MM.1S (cell line): Measurements from ENCODE around the gene KRT17.

ENCODE experiments used
- DNase-seq: peaks from one replicate; pipeline ENCODE4 v3.0.0-alpha.2; 2015
- H2AFZ ChIP-seq: fragments of 300-600 bp; sonication (generic); 2 replicates; pipeline ENCODE4 v1.6.0; 2016; ENCODE audit warnings: antibody characterized with exemption, low read length
- H3F3A ChIP-seq: fragments of 300-600 bp; sonication (generic); 2 replicates; pipeline ENCODE4 v1.6.1; 2016; ENCODE audit warnings: mild to moderate bottlenecking, antibody characterized with exemption, low read length, moderate library complexity, mixed read lengths; ENCODE audit not compliant: insufficient read depth
- H3K27ac ChIP-seq: fragments of 300-600 bp; sonication (generic); 2 replicates; pipeline ENCODE4 v1.5.1; 2016; ENCODE audit warnings: mild to moderate bottlenecking, low read length
- H3K27me3 ChIP-seq: fragments of 300-600 bp; sonication (generic); replicated peaks from 2 replicates; pipeline ENCODE4 v1.6.0; 2016; ENCODE audit warnings: low read length; ENCODE audit not compliant: insufficient read depth
- H3K36me3 ChIP-seq: fragments of 300-600 bp; sonication (generic); replicated peaks from 2 replicates; pipeline ENCODE4 v1.6.1; 2016; ENCODE audit warnings: mild to moderate bottlenecking, low read length, mixed read lengths; ENCODE audit not compliant: insufficient read depth
- H3K4me1 ChIP-seq: fragments of 300-600 bp; sonication (generic); 2 replicates; pipeline ENCODE4 v1.6.1; 2016; ENCODE audit warnings: low read length, mixed read lengths
- H3K4me2 ChIP-seq: fragments of 300-600 bp; sonication (generic); 2 replicates; pipeline ENCODE4 v1.6.0; 2016; ENCODE audit warnings: low read depth, low read length
- H3K4me3 ChIP-seq: fragments of 300-600 bp; sonication (generic); 2 replicates; pipeline ENCODE4 v1.5.1; 2016; ENCODE audit warnings: low read length, mixed read lengths
- H3K79me2 ChIP-seq: fragments of 300-600 bp; sonication (generic); 2 replicates; pipeline ENCODE4 v1.6.1; 2016; ENCODE audit warnings: mixed run types, low read length, mixed read lengths
- H3K9ac ChIP-seq: fragments of 300-600 bp; sonication (generic); 2 replicates; pipeline ENCODE4 v1.6.1; 2016; ENCODE audit warnings: low read length, mixed read lengths
- H3K9me2 ChIP-seq: fragments of 300-600 bp; sonication (generic); replicated peaks from 2 replicates; pipeline ENCODE4 v1.6.1; 2016; ENCODE audit warnings: mild to moderate bottlenecking, low read length, mixed read lengths; ENCODE audit not compliant: insufficient read depth
- H3K9me3 ChIP-seq: fragments of 300-600 bp; sonication (generic); replicated peaks from 2 replicates; pipeline ENCODE4 v1.6.1; 2016; ENCODE audit warnings: mild to moderate bottlenecking, low read length, mixed read lengths; ENCODE audit not compliant: insufficient read depth
- H4K20me1 ChIP-seq: fragments of 300-600 bp; sonication (generic); 2 replicates; pipeline ENCODE4 v1.6.1; 2016; ENCODE audit warnings: mild to moderate bottlenecking, low read length, moderate library complexity, mixed read lengths; ENCODE audit not compliant: insufficient read depth
- CTCF ChIP-seq: fragments of 300-600 bp; sonication (generic); IDR thresholded peaks from 2 replicates; pipeline ENCODE4 v1.5.1; 2016; ENCODE audit warnings: antibody characterized with exemption, low read length, mixed read lengths
- EZH2 ChIP-seq: fragments of 300-600 bp; sonication (generic); optimal IDR thresholded peaks from 2 replicates; pipeline ENCODE3; 2017; ENCODE audit warnings: low read depth, mild to moderate bottlenecking, antibody characterized with exemption, low read length, mixed read lengths
- EZH2phosphoT487 ChIP-seq: fragments of 300-600 bp; sonication (generic); IDR thresholded peaks from 2 replicates; pipeline ENCODE4 v1.6.1; 2018; ENCODE audit warnings: antibody characterized with exemption, low read length

KRT17 gene

GRCh38 chr17:41619036-41619926 is 5.1 kb downstream of the KRT17 start:
- no peak overlapping the region for H3K27ac ChIP-seq
- H4K20me1 ChIP-seq: no peaks in the 10 kb centered on the region
- TF ChIP-seq EZH2 (no peak), EZH2phosphoT487 (no peak), CTCF (no peak)

GRCh38 chr17:41618341-41619035 is 5.9 kb downstream of the KRT17 start:
- Histone ChIP-seq H3K4me3 (no peak overlapping the region), H3K9me2 (no peaks in the 10 kb centered on the region), H3K4me2 (no peak overlapping the region), H3F3A (no peaks in the 10 kb centered on the region), H3K27me3 (peaks cover 57% of the 10 kb centered on the region), H3K9me3 (no peaks in the 10 kb centered on the region), H3K79me2 (no peaks in the 10 kb centered on the region), H3K9ac (no peak overlapping the region), H2AFZ (no peak overlapping the region), H3K36me3 (no peaks in the 10 kb centered on the region), H3K27ac (no peak overlapping the region), H4K20me1 (no peaks in the 10 kb centered on the region), H3K4me1 (no peaks in the 10 kb centered on the region)
- TF ChIP-seq EZH2phosphoT487 (no peak), EZH2 (no peak), CTCF (no peak)
- DNase-seq: no peak

More at GRCh38 chr17:41619036-41619926, 5.1 kb downstream of the KRT17 start:
- no peak overlapping the region for H3K4me3 ChIP-seq
- no peak for DNase-seq
- peaks cover 62% of the 10 kb centered on the region for H3K27me3 ChIP-seq
- no peaks in the 10 kb centered on the region for H3K36me3 ChIP-seq
- no peak overlapping the region for H2AFZ ChIP-seq
- H3F3A ChIP-seq: no peaks in the 10 kb centered on the region
- no peaks in the 10 kb centered on the region for H3K9me2 ChIP-seq
- no peaks in the 10 kb centered on the region for H3K4me1 ChIP-seq
- H3K4me2 ChIP-seq: no peak overlapping the region
- no peak overlapping the region for H3K9ac ChIP-seq
- no peaks in the 10 kb centered on the region for H3K9me3 ChIP-seq
- H3K79me2 ChIP-seq: no peaks in the 10 kb centered on the region

- no peak overlapping the region for H2AFZ ChIP-seq
- H3K9me3 ChIP-seq: no peaks in the 10 kb centered on the region
- H3K27me3 ChIP-seq: peaks cover 54% of the 10 kb centered on the region
- H3K36me3 ChIP-seq: no peaks in the 10 kb centered on the region
- DNase-seq: no peak
- H3K9me2 ChIP-seq: no peaks in the 10 kb centered on the region
- no peak overlapping the region for H3K9ac ChIP-seq
- no peaks in the 10 kb centered on the region for H4K20me1 ChIP-seq
- no peaks in the 10 kb centered on the region for H3F3A ChIP-seq
- TF ChIP-seq EZH2phosphoT487 (no peak), CTCF (no peak), EZH2 (no peak)
- no peak overlapping the region for H3K27ac ChIP-seq
- no peaks in the 10 kb centered on the region for H3K4me1 ChIP-seq
- H3K4me3 ChIP-seq: no peak overlapping the region
- no peak overlapping the region for H3K4me2 ChIP-seq
- no peaks in the 10 kb centered on the region for H3K79me2 ChIP-seq
Observed at GRCh38 chr17:41617698-41618097, 6.7 kb downstream of the KRT17 start.
